ENCODE results near the gene ICAM1. TPM values are rescaled to one million over a fixed set of nuclear protein-coding genes. Genes with fewer than 3 reads are reported as not detected.
A peak's percentile ranks its signal among the peaks of the same experiment; 100 is the strongest.

ICAM1 gene
- total and polyA plus RNA-seq, 2 of the 13 experiments (the other 11 are each of a cell fraction or from before 2014, with no cell fraction given), result 37.9 to 98.4 TPM

- TF ChIP-seq PRMT3 (CRISPR knock-in tag; IDR thresholded peaks at IDR 0.05; ENCODE audit: borderline replicate concordance, low read depth) (no peak), SNAPC4 (CRISPR knock-in tag; IDR thresholded peaks at IDR 0.05) (no peak), MIXL1 (CRISPR knock-in tag; IDR thresholded peaks at IDR 0.05) (no peak), SOX6 (IDR thresholded peaks at IDR 0.05) (no peak), SOX6 (CRISPR knock-in tag; IDR thresholded peaks at IDR 0.05) (no peak), THAP11 (CRISPR knock-in tag; IDR thresholded peaks at IDR 0.05) (no peak), KIAA2018 (CRISPR knock-in tag; IDR thresholded peaks at IDR 0.05; ENCODE audit: borderline replicate concordance) (no peak), NR2C2 (CRISPR knock-in tag; IDR thresholded peaks at IDR 0.05; ENCODE audit: borderline replicate concordance) (peak; percentile 75), PITX1 (CRISPR knock-in tag; IDR thresholded peaks at IDR 0.05) (peak; percentile 33; the same call in 1 of the 2 replicates), PHF21A (CRISPR knock-in tag; IDR thresholded peaks at IDR 0.05) (no peak), ARNT (IDR thresholded peaks at IDR 0.05) (no peak), NR2F2 (IDR thresholded peaks at IDR 0.05; ENCODE audit: borderline replicate concordance, low read depth) (peak; percentile 47; the same call in 1 of the 2 replicates), NR2F1 (CRISPR knock-in tag; IDR thresholded peaks at IDR 0.05) (peak; percentile 54 to 58; a peak in 3 of 4 replicates), ZNF850 (CRISPR knock-in tag; conservative IDR thresholded peaks at IDR 0.05) (no peak)
- TF ChIP-seq, protein P1, sequence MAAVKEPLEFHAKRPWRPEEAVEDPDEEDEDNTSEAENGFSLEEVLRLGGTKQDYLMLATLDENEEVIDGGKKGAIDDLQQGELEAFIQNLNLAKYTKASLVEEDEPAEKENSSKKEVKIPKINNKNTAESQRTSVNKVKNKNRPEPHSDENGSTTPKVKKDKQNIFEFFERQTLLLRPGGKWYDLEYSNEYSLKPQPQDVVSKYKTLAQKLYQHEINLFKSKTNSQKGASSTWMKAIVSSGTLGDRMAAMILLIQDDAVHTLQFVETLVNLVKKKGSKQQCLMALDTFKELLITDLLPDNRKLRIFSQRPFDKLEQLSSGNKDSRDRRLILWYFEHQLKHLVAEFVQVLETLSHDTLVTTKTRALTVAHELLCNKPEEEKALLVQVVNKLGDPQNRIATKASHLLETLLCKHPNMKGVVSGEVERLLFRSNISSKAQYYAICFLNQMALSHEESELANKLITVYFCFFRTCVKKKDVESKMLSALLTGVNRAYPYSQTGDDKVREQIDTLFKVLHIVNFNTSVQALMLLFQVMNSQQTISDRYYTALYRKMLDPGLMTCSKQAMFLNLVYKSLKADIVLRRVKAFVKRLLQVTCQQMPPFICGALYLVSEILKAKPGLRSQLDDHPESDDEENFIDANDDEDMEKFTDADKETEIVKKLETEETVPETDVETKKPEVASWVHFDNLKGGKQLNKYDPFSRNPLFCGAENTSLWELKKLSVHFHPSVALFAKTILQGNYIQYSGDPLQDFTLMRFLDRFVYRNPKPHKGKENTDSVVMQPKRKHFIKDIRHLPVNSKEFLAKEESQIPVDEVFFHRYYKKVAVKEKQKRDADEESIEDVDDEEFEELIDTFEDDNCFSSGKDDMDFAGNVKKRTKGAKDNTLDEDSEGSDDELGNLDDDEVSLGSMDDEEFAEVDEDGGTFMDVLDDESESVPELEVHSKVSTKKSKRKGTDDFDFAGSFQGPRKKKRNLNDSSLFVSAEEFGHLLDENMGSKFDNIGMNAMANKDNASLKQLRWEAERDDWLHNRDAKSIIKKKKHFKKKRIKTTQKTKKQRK (IDR thresholded peaks at IDR 0.05; ENCODE audit: low read length), result no peak
Observed at GRCh38 chr19:10243606-10244005, 27.3 kb upstream of the ICAM1 start (continued).

All from HepG2 (cell line).